Measurements from ENCODE around the gene MTG2. TPM values are rescaled to one million over a fixed set of nuclear protein-coding genes. Genes with fewer than 3 reads are reported as not detected.
A peak's percentile ranks its signal among the peaks of the same experiment; 100 is the strongest.

Gene MTG2
- total RNA-seq, 1 donor from 2014 or later = 20.2 TPM

GRCh38 chr20:62186887-62187866 lies 4.3 kb downstream of the MTG2 start:
- no peak for DNase-seq (ENCODE audit: low spot score)
- peak overlapping the region; percentile 57 for H3K27ac Mint-ChIP-seq (ENCODE audit: unreplicated experiment)
- TF ChIP-seq CTCF (IDR thresholded peaks at IDR 0.05; ENCODE audit: unreplicated experiment) = no peak

GRCh38 chr20:62190639-62191411 lies 8.0 kb downstream of the MTG2 start:
- Mint-ChIP-seq H3K4me1 (ENCODE audit: unreplicated experiment) (peaks cover 10% of the 10 kb centered on the region), H3K9me3 (ENCODE audit: unreplicated experiment) (no peaks in the 10 kb centered on the region), H3K27me3 (ENCODE audit: unreplicated experiment) (peaks cover 2% of the 10 kb centered on the region), H3K4me3 (ENCODE audit: unreplicated experiment) (no peak overlapping the region), H3K36me3 (ENCODE audit: low read depth, unreplicated experiment) (peaks cover 5% of the 10 kb centered on the region), H3K27ac (ENCODE audit: unreplicated experiment) (no peak overlapping the region)
- DNase-seq (ENCODE audit: low spot score) = no peak
- TF ChIP-seq CTCF (IDR thresholded peaks at IDR 0.05; ENCODE audit: unreplicated experiment) = no peak

More at GRCh38 chr20:62186887-62187866, 4.3 kb downstream of the MTG2 start:
- Mint-ChIP-seq H3K9me3 (ENCODE audit: unreplicated experiment) (no peaks in the 10 kb centered on the region), H3K27me3 (ENCODE audit: unreplicated experiment) (peaks cover 7% of the 10 kb centered on the region), H3K4me1 (ENCODE audit: unreplicated experiment) (peaks cover 10% of the 10 kb centered on the region), H3K36me3 (ENCODE audit: low read depth, unreplicated experiment) (peaks cover 5% of the 10 kb centered on the region), H3K4me3 (ENCODE audit: unreplicated experiment) (no peak overlapping the region)

DNA sequence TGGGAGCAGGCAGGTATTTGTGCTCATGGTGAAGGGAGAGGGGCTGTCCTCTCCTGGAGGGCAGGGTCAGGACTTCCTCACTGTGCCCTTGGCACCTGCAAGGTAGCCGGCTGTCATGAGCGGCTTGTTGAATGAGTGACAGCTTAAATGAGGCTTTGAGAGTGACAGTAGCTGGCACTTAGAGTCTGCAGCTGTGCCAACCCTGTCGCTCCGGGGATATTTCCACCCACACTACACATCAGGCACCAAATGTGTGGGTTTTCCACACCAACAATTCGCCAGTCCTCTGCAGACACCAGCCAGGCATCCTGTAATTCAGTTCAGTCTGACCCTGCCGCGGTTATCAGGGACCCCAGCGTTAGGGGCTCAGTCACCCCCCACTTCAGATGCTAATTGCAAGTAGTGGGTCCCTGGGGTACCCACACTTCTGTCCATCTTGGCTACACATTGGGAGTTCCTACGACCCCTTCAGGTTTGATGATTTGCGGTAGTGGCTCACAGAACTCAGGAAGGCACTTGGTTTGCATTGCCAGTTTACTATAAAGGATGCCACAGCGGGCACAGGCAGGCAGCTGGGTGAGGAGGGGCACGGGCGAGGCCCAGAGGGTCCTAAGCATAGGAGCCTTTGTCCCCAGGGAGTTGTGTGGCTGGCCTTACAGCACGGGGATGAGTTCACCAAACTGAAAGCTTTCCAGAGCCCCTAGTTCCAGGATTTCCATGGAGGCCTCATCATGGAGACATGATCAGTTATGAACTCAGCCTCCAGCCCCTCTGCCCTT lies 9.1 kb downstream of the MTG2 start:
- no peak overlapping the region for H3K4me3 Mint-ChIP-seq (ENCODE audit: unreplicated experiment)
- no peaks in the 10 kb centered on the region for H3K9me3 Mint-ChIP-seq (ENCODE audit: unreplicated experiment)
- TF ChIP-seq CTCF (IDR thresholded peaks at IDR 0.05; ENCODE audit: unreplicated experiment) = no peak
- DNase-seq (ENCODE audit: low spot score) = no peak
- H3K27me3 Mint-ChIP-seq (ENCODE audit: unreplicated experiment) = peaks cover 2% of the 10 kb centered on the region
- H3K27ac Mint-ChIP-seq (ENCODE audit: unreplicated experiment) = no peak overlapping the region
- peaks cover 5% of the 10 kb centered on the region for H3K36me3 Mint-ChIP-seq (ENCODE audit: low read depth, unreplicated experiment)
- peaks cover 7% of the 10 kb centered on the region for H3K4me1 Mint-ChIP-seq (ENCODE audit: unreplicated experiment)

GRCh38 chr20:62192635-62193034 lies 9.8 kb downstream of the MTG2 start:
- H3K27me3 Mint-ChIP-seq (ENCODE audit: unreplicated experiment) = peaks cover 2% of the 10 kb centered on the region
- no peak for DNase-seq (ENCODE audit: low spot score)
- H3K36me3 Mint-ChIP-seq (ENCODE audit: low read depth, unreplicated experiment) = peaks cover 5% of the 10 kb centered on the region
- peaks cover 3% of the 10 kb centered on the region for H3K4me1 Mint-ChIP-seq (ENCODE audit: unreplicated experiment)
- no peak overlapping the region for H3K27ac Mint-ChIP-seq (ENCODE audit: unreplicated experiment)
- no peak for TF ChIP-seq CTCF (IDR thresholded peaks at IDR 0.05; ENCODE audit: unreplicated experiment)
- no peaks in the 10 kb centered on the region for H3K9me3 Mint-ChIP-seq (ENCODE audit: unreplicated experiment)
- H3K4me3 Mint-ChIP-seq (ENCODE audit: unreplicated experiment) = no peak overlapping the region

All from endothelial cell (in vitro differentiated cells).